ENCODE data around the gene GRIP2. TPM values are rescaled to one million over a fixed set of nuclear protein-coding genes. Genes with fewer than 3 reads are reported as not detected.

The GRIP2 gene
- total RNA-seq, 2 experiments from 2014 or later, result not detected

DNA sequence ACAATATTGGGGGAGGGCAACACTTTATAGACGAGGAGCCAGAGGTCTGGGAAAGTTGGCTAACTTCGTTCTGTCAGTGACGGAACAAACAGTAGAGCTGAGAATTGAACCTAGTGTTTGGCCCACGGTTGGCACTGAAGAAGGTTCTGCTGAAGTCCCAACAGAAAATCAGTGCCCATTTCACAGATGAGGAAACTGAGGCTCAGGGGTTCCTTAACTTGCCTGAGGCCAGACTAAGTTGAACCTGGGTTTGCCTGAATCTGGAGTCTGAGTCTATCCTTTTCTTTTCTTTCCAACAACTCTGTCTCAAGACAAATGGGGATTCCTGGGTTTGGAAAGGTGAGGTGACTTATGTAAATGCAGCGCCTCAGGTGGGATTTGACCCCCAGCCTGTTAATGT is 82.7 kb downstream of the GRIP2 start:
- no peak overlapping the region for H3K4me2 ChIP-seq (ENCODE audit: low read length)
- no TSS peak for BruUV-seq (replicated peaks)
- H3K9me3 ChIP-seq (ENCODE audit: low read length), result no peaks in the 10 kb centered on the region
- ChIA-PET CTCF (ENCODE audit: unreplicated experiment) (interaction anchor here (1.4 kb wide), 1 partner anchor 25 kb away, joined by 4 read pairs; no protein-coding TSS in a partner anchor), POLR2A (interaction anchor here (2.0 kb wide), 1 partner anchor 21 kb away, joined by 8 read pairs; no protein-coding TSS in a partner anchor)
- no peak overlapping the region for H3K4me3 ChIP-seq (ENCODE audit: low read depth, low read length, poor library complexity, severe bottlenecking)
- no peaks in the 10 kb centered on the region for H3K4me1 ChIP-seq (ENCODE audit: insufficient read depth, low read length, poor library complexity, severe bottlenecking)
- H3K27ac ChIP-seq (ENCODE audit: low read depth, low read length, poor library complexity, severe bottlenecking), result no peak overlapping the region
- no peaks in the 10 kb centered on the region for H3K79me2 ChIP-seq (ENCODE audit: insufficient read depth, low read depth, low read length)
- H2AFZ ChIP-seq (ENCODE audit: low read length), result no peak overlapping the region
- H3K36me3 ChIP-seq (ENCODE audit: insufficient read depth, low read length), result peaks cover 98% of the 10 kb centered on the region
- TF ChIP-seq, protein P1, sequence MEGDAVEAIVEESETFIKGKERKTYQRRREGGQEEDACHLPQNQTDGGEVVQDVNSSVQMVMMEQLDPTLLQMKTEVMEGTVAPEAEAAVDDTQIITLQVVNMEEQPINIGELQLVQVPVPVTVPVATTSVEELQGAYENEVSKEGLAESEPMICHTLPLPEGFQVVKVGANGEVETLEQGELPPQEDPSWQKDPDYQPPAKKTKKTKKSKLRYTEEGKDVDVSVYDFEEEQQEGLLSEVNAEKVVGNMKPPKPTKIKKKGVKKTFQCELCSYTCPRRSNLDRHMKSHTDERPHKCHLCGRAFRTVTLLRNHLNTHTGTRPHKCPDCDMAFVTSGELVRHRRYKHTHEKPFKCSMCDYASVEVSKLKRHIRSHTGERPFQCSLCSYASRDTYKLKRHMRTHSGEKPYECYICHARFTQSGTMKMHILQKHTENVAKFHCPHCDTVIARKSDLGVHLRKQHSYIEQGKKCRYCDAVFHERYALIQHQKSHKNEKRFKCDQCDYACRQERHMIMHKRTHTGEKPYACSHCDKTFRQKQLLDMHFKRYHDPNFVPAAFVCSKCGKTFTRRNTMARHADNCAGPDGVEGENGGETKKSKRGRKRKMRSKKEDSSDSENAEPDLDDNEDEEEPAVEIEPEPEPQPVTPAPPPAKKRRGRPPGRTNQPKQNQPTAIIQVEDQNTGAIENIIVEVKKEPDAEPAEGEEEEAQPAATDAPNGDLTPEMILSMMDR (conservative IDR thresholded peaks at IDR 0.05; ENCODE audit: low read length), result no peak
- no peak for TF ChIP-seq EZH2phosphoT487 (IDR thresholded peaks at IDR 0.05; ENCODE audit: borderline replicate concordance, low read depth, low read length)
- no peak for DNase-seq (ENCODE audit: low spot score)
- H4K20me1 ChIP-seq (ENCODE audit: insufficient read depth, low read length), result no peaks in the 10 kb centered on the region
- H3K9me2 ChIP-seq (ENCODE audit: insufficient read depth, low read length), result no peaks in the 10 kb centered on the region
- intact Hi-C loops (cut with micrococcal nuclease; ENCODE audit: unreplicated experiment), result no loop called here

DNA sequence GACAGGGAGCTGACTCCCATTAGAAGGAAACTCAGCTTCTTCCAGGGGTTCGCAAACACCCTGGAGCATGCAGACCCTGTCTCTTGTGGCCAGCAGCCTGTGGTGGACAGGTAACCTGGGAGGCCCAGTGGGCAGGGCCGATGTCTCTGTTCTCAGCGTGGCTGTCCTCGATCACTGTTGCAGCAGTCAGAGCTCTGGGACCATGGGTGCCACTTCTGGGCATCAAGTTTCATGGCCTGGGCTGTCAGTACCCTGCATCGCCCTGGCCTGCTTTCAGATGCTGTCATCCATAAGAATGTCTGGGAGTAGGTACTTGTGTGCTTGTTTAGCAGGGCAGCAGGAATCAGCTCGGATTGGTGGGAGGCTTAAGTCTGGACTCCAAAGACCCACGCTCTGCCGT is 83.3 kb downstream of the GRIP2 start:
- ChIA-PET CTCF (ENCODE audit: unreplicated experiment) (no interaction called here), POLR2A (no interaction called here)
- Histone ChIP-seq H3K79me2 (ENCODE audit: insufficient read depth, low read depth, low read length) (no peaks in the 10 kb centered on the region), H3K9me2 (ENCODE audit: insufficient read depth, low read length) (no peaks in the 10 kb centered on the region), H2AFZ (ENCODE audit: low read length) (no peak overlapping the region), H3K4me3 (ENCODE audit: low read depth, low read length, poor library complexity, severe bottlenecking) (no peak overlapping the region), H4K20me1 (ENCODE audit: insufficient read depth, low read length) (no peaks in the 10 kb centered on the region), H3K36me3 (ENCODE audit: insufficient read depth, low read length) (peaks cover 98% of the 10 kb centered on the region), H3K27ac (ENCODE audit: low read depth, low read length, poor library complexity, severe bottlenecking) (no peak overlapping the region), H3K9me3 (ENCODE audit: low read length) (no peaks in the 10 kb centered on the region), H3K4me1 (ENCODE audit: insufficient read depth, low read length, poor library complexity, severe bottlenecking) (no peaks in the 10 kb centered on the region), H3K4me2 (ENCODE audit: low read length) (no peak overlapping the region)
- intact Hi-C loops (cut with micrococcal nuclease; ENCODE audit: unreplicated experiment), result no loop called here
- TF ChIP-seq, protein P1 (conservative IDR thresholded peaks at IDR 0.05; ENCODE audit: low read length), result no peak
- no peak for TF ChIP-seq EZH2phosphoT487 (IDR thresholded peaks at IDR 0.05; ENCODE audit: borderline replicate concordance, low read depth, low read length)
- no TSS peak for BruUV-seq (replicated peaks)
- no peak for DNase-seq (ENCODE audit: low spot score)

DNA sequence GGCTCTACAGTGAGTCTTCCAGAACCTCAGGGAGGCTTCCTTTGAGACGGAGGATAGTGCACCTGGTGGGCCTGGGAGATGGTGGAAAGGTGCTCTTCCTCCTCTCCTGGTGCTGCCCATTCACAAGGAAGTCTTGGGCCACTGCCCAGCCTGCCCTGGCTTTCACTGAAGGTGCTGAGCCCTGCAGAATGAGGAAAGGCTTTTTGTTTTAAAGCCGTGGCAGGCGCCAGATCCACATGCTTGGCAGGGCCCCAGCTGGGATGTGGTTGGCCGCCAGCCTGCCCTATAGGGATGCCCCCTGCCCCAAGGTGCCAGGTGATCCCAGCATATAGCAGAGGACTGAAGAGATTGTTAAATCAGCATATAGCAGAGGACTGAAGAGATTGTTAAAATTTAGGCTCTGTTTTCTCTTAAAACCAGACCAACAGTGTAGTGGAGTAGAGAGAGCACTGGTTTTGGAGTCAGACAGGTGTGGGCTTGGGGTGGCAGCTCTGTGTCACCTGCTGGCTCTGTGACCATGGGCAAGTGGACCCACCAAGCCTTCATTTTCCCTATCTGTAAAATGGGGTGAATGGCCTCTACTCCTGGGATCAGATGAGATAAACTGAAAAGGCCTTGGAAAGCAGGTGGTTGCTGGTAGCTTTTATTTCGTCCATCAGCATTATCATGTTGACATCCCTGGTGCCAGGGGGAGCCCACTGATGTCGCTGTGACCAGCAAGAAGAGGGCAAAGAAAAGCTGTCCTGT is 84.4 kb downstream of the GRIP2 start:
- no peaks in the 10 kb centered on the region for H3K9me2 ChIP-seq (ENCODE audit: insufficient read depth, low read length)
- no peak overlapping the region for H3K27ac ChIP-seq (ENCODE audit: low read depth, low read length, poor library complexity, severe bottlenecking)
- H4K20me1 ChIP-seq (ENCODE audit: insufficient read depth, low read length), result no peaks in the 10 kb centered on the region
- no TSS peak for BruUV-seq (replicated peaks)
- intact Hi-C loops (cut with micrococcal nuclease; ENCODE audit: unreplicated experiment), result no loop called here
- DNase-seq (ENCODE audit: low spot score), result no peak
- TF ChIP-seq, protein P1 (conservative IDR thresholded peaks at IDR 0.05; ENCODE audit: low read length), result no peak
- no peak for TF ChIP-seq EZH2phosphoT487 (IDR thresholded peaks at IDR 0.05; ENCODE audit: borderline replicate concordance, low read depth, low read length)
- H3K36me3 ChIP-seq (ENCODE audit: insufficient read depth, low read length), result peaks cover 98% of the 10 kb centered on the region
- H3K4me2 ChIP-seq (ENCODE audit: low read length), result no peak overlapping the region
- no peak overlapping the region for H3K4me3 ChIP-seq (ENCODE audit: low read depth, low read length, poor library complexity, severe bottlenecking)
- H3K9me3 ChIP-seq (ENCODE audit: low read length), result no peaks in the 10 kb centered on the region
- H3K79me2 ChIP-seq (ENCODE audit: insufficient read depth, low read depth, low read length), result no peaks in the 10 kb centered on the region
- no peak overlapping the region for H2AFZ ChIP-seq (ENCODE audit: low read length)
- ChIA-PET CTCF (ENCODE audit: unreplicated experiment) (interaction anchor here (0.6 kb wide), 1 partner anchor 24 kb away, joined by 3 read pairs; no protein-coding TSS in a partner anchor), POLR2A (no interaction called here)
- H3K4me1 ChIP-seq (ENCODE audit: insufficient read depth, low read length, poor library complexity, severe bottlenecking), result no peaks in the 10 kb centered on the region

Measured in OCI-LY7 (cell line).